Measurements from ENCODE around the gene MUTYH.
"Not testable (repeated sequence)": the region's sequence is repeated elsewhere in the genome, so short reads cannot be mapped to it uniquely, and the experiment has no call there.

MUTYH gene

GRCh38 chr1:45365051-45365450 is 24.8 kb upstream of the MUTYH start:
- in situ Hi-C loops (cut with MboI; ENCODE audit: low sequenced_read_pairs, unreplicated experiment) = loop anchor here (10.0 kb wide), 1 partner anchor 220 kb away; the partner anchor contains the start of gene NASP
- no peak for DNase-seq (ENCODE audit: low spot score)
- no peak for TF ChIP-seq CTCF (IDR thresholded peaks at IDR 0.05; ENCODE audit: borderline replicate concordance, control extremely low read depth, extremely low read depth, insufficient read depth, missing control alignments)

GRCh38 chr1:45364294-45364693 is 24.1 kb upstream of the MUTYH start:
- in situ Hi-C loops (cut with MboI; ENCODE audit: low sequenced_read_pairs, unreplicated experiment) = loop anchor here (10.0 kb wide), 1 partner anchor 221 kb away; the partner anchor contains the start of gene NASP
- TF ChIP-seq CTCF (IDR thresholded peaks at IDR 0.05; ENCODE audit: borderline replicate concordance, control extremely low read depth, extremely low read depth, insufficient read depth, missing control alignments) = no peak
- DNase-seq (ENCODE audit: low spot score) = no peak

GRCh38 chr1:45360981-45361380 is 20.7 kb upstream of the MUTYH start:
- in situ Hi-C loops (cut with MboI; ENCODE audit: low sequenced_read_pairs, unreplicated experiment) = loop anchor here (10.0 kb wide), 1 partner anchor 224 kb away; the partner anchor contains the start of gene NASP
- DNase-seq (ENCODE audit: low spot score) = not testable (repeated sequence)

- DNase-seq (ENCODE audit: low spot score) = no peak
- in situ Hi-C loops (cut with MboI; ENCODE audit: low sequenced_read_pairs, unreplicated experiment) = loop anchor here (5.0 to 10.0 kb wide), 2 partner anchors 132 to 225 kb away; partner anchors contain the start of genes NASP and TESK2
- TF ChIP-seq CTCF (IDR thresholded peaks at IDR 0.05; ENCODE audit: borderline replicate concordance, control extremely low read depth, extremely low read depth, insufficient read depth, missing control alignments) = peak; percentile 37
Measured at GRCh38 chr1:45359882-45360513, 19.8 kb upstream of the MUTYH start.

- TF ChIP-seq CTCF (IDR thresholded peaks at IDR 0.05; ENCODE audit: borderline replicate concordance, control extremely low read depth, extremely low read depth, insufficient read depth, missing control alignments) = no peak
- no peak for DNase-seq (ENCODE audit: low spot score)
- in situ Hi-C loops (cut with MboI; ENCODE audit: low sequenced_read_pairs, unreplicated experiment) = loop anchor here (5.0 kb wide), 1 partner anchor 136 kb away; the partner anchor contains the start of gene TESK2
Measured at GRCh38 chr1:45356186-45356585, 15.9 kb upstream of the MUTYH start.

- in situ Hi-C loops (cut with MboI; ENCODE audit: low sequenced_read_pairs, unreplicated experiment) = loop anchor here (5.0 kb wide), 1 partner anchor 137 kb away; the partner anchor contains the start of gene TESK2
- TF ChIP-seq CTCF (IDR thresholded peaks at IDR 0.05; ENCODE audit: borderline replicate concordance, control extremely low read depth, extremely low read depth, insufficient read depth, missing control alignments) = no peak
- no peak for DNase-seq (ENCODE audit: low spot score)
Measured at GRCh38 chr1:45355683-45356082, 15.4 kb upstream of the MUTYH start.

- no peak for DNase-seq (ENCODE audit: low spot score)
- TF ChIP-seq CTCF (IDR thresholded peaks at IDR 0.05; ENCODE audit: borderline replicate concordance, control extremely low read depth, extremely low read depth, insufficient read depth, missing control alignments) = no peak
- in situ Hi-C loops (cut with MboI; ENCODE audit: low sequenced_read_pairs, unreplicated experiment) = loop anchor here (5.0 kb wide), 1 partner anchor 137 kb away; the partner anchor contains the start of gene TESK2
Measured at GRCh38 chr1:45354838-45355237, 14.6 kb upstream of the MUTYH start.

Data from GM13976 (cell line).